OCI-LY7 (cell line): ENCODE measurements around the gene RMP24.
A peak's percentile ranks its signal among the peaks of the same experiment; 100 is the strongest.

Experiments
- CTCF ChIP-seq: fragments of 200-600 bp; sonication (generic); conservative IDR thresholded peaks from 2 replicates; pipeline ENCODE4 v1.5.1; 2014; ENCODE audit warnings: mild to moderate bottlenecking, antibody characterized with exemption, low read length, moderate library complexity, mixed read lengths
- EZH2phosphoT487 ChIP-seq: fragments of 200-600 bp; sonication (generic); IDR thresholded peaks from 2 replicates; pipeline ENCODE4 v1.6.1; 2018; ENCODE audit warnings: low read depth, borderline replicate concordance, mild to moderate bottlenecking, mixed run types, antibody characterized with exemption, low read length, moderate library complexity, mixed read lengths

GRCh38 chr18:35939138-35939537 lies 33.3 kb upstream of the RMP24 start:
- TF ChIP-seq CTCF (peak; percentile 43), EZH2phosphoT487 (no peak)
